H9 (cell line): ENCODE data around the gene TMTC2. TPM values are rescaled to one million over a fixed set of nuclear protein-coding genes. Genes with fewer than 3 reads are reported as not detected.

Experiments used
- DNase-seq: peaks from one replicate; pipeline ENCODE4 v3.0.0-alpha.2; 2017
- H2AFZ ChIP-seq: one replicate; pipeline ENCODE4 v1.6.1; 2013; ENCODE audit warnings: mild to moderate bottlenecking, low read length, control low read depth, moderate library complexity
- H2AK5ac ChIP-seq: 2 replicates; pipeline ENCODE4 v1.6.1; 2013; ENCODE audit warnings: low read length, control low read depth, mixed read lengths; ENCODE audit not compliant: insufficient read length
- H2BK120ac ChIP-seq: one replicate; pipeline ENCODE4 v1.6.1; 2013; ENCODE audit warnings: low read depth, mild to moderate bottlenecking, low read length, control low read depth, inconsistent platforms; ENCODE audit not compliant: poor library complexity, severe bottlenecking
- H2BK12ac ChIP-seq: 2 replicates; pipeline ENCODE4 v1.6.1; 2013; ENCODE audit warnings: low read length, control low read depth, mixed read lengths, low read depth; ENCODE audit not compliant: insufficient read length
- H2BK15ac ChIP-seq: 2 replicates; pipeline ENCODE4 v1.6.1; 2013; ENCODE audit warnings: low read depth, low read length, control low read depth
- H2BK20ac ChIP-seq: one replicate; pipeline ENCODE4 v1.6.1; 2013; ENCODE audit warnings: low read depth, mild to moderate bottlenecking, low read length, control low read depth, inconsistent platforms; ENCODE audit not compliant: poor library complexity, severe bottlenecking
- H2BK5ac ChIP-seq: 2 replicates; pipeline ENCODE4 v1.6.1; 2013; ENCODE audit warnings: low read length, control low read depth, mixed read lengths; ENCODE audit not compliant: insufficient read length
- H3K14ac ChIP-seq: 2 replicates; pipeline ENCODE4 v1.6.1; 2013; ENCODE audit warnings: low read length, control low read depth; ENCODE audit not compliant: insufficient read depth
- H3K18ac ChIP-seq: 2 replicates; pipeline ENCODE4 v1.6.1; 2013; ENCODE audit warnings: low read depth, mild to moderate bottlenecking, mixed read lengths, low read length, control low read depth; ENCODE audit not compliant: insufficient read length
- H3K23ac ChIP-seq: 2 replicates; pipeline ENCODE4 v1.6.1; 2013; ENCODE audit warnings: low read length, control low read depth, mixed read lengths, low read depth; ENCODE audit not compliant: insufficient read length
- H3K23me2 ChIP-seq: 2 replicates; pipeline ENCODE4 v1.6.1; 2013; ENCODE audit warnings: low read depth, mild to moderate bottlenecking, mixed read lengths, low read length, control low read depth; ENCODE audit not compliant: insufficient read length, poor library complexity, severe bottlenecking
- H3K27ac ChIP-seq: 2 replicates; pipeline ENCODE4 v1.5.1; 2013; ENCODE audit warnings: low read length, control low read depth, mixed read lengths, low read depth; ENCODE audit not compliant: insufficient read length
- H3K27me3 ChIP-seq: 2 replicates; pipeline ENCODE4 v1.6.1; 2013; ENCODE audit warnings: low read length, control low read depth, inconsistent platforms; ENCODE audit not compliant: insufficient read depth
- H3K4ac ChIP-seq: 2 replicates; pipeline ENCODE4 v1.6.1; 2013; ENCODE audit warnings: low read depth, mild to moderate bottlenecking, control low read depth, inconsistent platforms, low read length, moderate library complexity
- H3K4me1 ChIP-seq: 2 replicates; pipeline ENCODE4 v1.6.1; 2013; ENCODE audit warnings: low read length, control low read depth, inconsistent platforms; ENCODE audit not compliant: insufficient read depth
- H3K4me2 ChIP-seq: 2 replicates; pipeline ENCODE4 v1.6.1; 2013; ENCODE audit warnings: low read length, control low read depth, mixed read lengths; ENCODE audit not compliant: insufficient read length, insufficient read depth
- H3K56ac ChIP-seq: 2 replicates; pipeline ENCODE4 v1.6.1; 2013; ENCODE audit warnings: low read depth, mild to moderate bottlenecking, mixed read lengths, low read length, control low read depth; ENCODE audit not compliant: insufficient read length
- H3K79me1 ChIP-seq: 2 replicates; pipeline ENCODE4 v1.6.1; 2013; ENCODE audit warnings: low read depth, mild to moderate bottlenecking, moderate library complexity, low read length, control low read depth, inconsistent platforms; ENCODE audit not compliant: insufficient read depth, poor library complexity, severe bottlenecking
- H3K79me2 ChIP-seq: 2 replicates; pipeline ENCODE4 v1.6.1; 2013; ENCODE audit warnings: low read length, control low read depth, inconsistent platforms; ENCODE audit not compliant: insufficient read depth
- H3K9ac ChIP-seq: 2 replicates; pipeline ENCODE4 v1.6.1; 2013; ENCODE audit warnings: low read length, control low read depth, mixed read lengths; ENCODE audit not compliant: insufficient read length; ENCODE audit errors: extremely low read depth
- H3K9me3 ChIP-seq: one replicate; pipeline ENCODE4 v1.6.1; 2013; ENCODE audit warnings: low read depth, low read length, inconsistent platforms; ENCODE audit not compliant: control insufficient read depth
- H3T11ph ChIP-seq: one replicate; pipeline ENCODE4 v1.6.1; 2013; ENCODE audit warnings: mild to moderate bottlenecking, low read length, control low read depth, inconsistent platforms
- H4K20me1 ChIP-seq: one replicate; pipeline ENCODE4 v1.6.1; 2013; ENCODE audit not compliant: control insufficient read depth, insufficient read length, insufficient read depth
- H4K5ac ChIP-seq: 2 replicates; pipeline ENCODE4 v1.6.1; 2013; ENCODE audit warnings: low read depth, mild to moderate bottlenecking, mixed read lengths, low read length, control low read depth; ENCODE audit not compliant: insufficient read length
- H4K8ac ChIP-seq: replicated peaks from 2 replicates; pipeline ENCODE4 v1.6.1; 2013; ENCODE audit warnings: low read length, control low read depth, mixed read lengths, low read depth; ENCODE audit not compliant: insufficient read length
- H4K91ac ChIP-seq: 2 replicates; pipeline ENCODE4 v1.6.1; 2013; ENCODE audit warnings: low read depth, mild to moderate bottlenecking, moderate library complexity, mixed read lengths, low read length, control low read depth; ENCODE audit not compliant: insufficient read length
- H3K27ac Mint-ChIP-seq, 3 experiments: 2 replicates in 2 of 3; 3 replicates in 1 of 3; pipeline ENCODE4 v1.8.0; 2020 to 2021; ENCODE audit warnings: mixed read lengths in 3 of 3, mild to moderate bottlenecking in 1 of 3, moderate library complexity in 1 of 3
- H3K27me3 Mint-ChIP-seq: 2 replicates; pipeline ENCODE4 v1.8.0; 2021; ENCODE audit warnings: low read depth, mild to moderate bottlenecking, moderate library complexity, mixed read lengths
- H3K36me3 Mint-ChIP-seq, 3 experiments: 2 replicates in 2 of 3; 3 replicates in 1 of 3; pipeline ENCODE4 v1.8.0; 2020 to 2021; ENCODE audit warnings: low read depth in 3 of 3, mixed read lengths in 3 of 3; ENCODE audit not compliant: insufficient read depth in 1 of 3
- H3K4me1 Mint-ChIP-seq, 2 experiments: 2 replicates each; pipeline ENCODE4 v1.8.0; 2020; ENCODE audit warnings: mixed read lengths in 2 of 2
- H3K4me3 Mint-ChIP-seq, 2 experiments: 2 replicates in 1 of 2; 3 replicates in 1 of 2; pipeline ENCODE4 v1.8.0; 2020 to 2021; ENCODE audit warnings: mild to moderate bottlenecking in 2 of 2, mixed read lengths in 2 of 2, moderate library complexity in 1 of 2
- H3K9me3 Mint-ChIP-seq, 2 experiments: 2 replicates in 1 of 2; 3 replicates in 1 of 2; pipeline ENCODE4 v1.8.0; 2020; ENCODE audit warnings: mild to moderate bottlenecking in 2 of 2, mixed read lengths in 2 of 2, moderate library complexity in 1 of 2
- CTCF ChIP-seq: fragments of 200-600 bp; sonication (generic); conservative IDR thresholded peaks from 3 replicates; pipeline ENCODE4 v1.8.0; 2021; ENCODE audit warnings: antibody characterized with exemption, mild to moderate bottlenecking
- WGBS: extraction: QIAGEN DNeasy Blood & Tissue Kit; methylation state at CpG from one replicate; pipeline ENCODE4 v1.1.7; 2013; ENCODE audit warnings: missing lambda C conversion rate, low lambda C conversion rate, mixed read lengths; ENCODE audit not compliant: insufficient read length; ENCODE audit errors: extremely low coverage; 5-methylcytosine and 5-hydroxymethylcytosine counted together
- total RNA-seq: library from RNA; stranded (reverse); gene quantifications from 2 replicates; pipeline ENCODE4 v1.2.1, GENCODE V29; 2021

The TMTC2 gene
- total RNA-seq, 1 experiment from 2014 or later = 3.1 TPM

- Histone ChIP-seq H3K56ac (no peak overlapping the region), H4K91ac (no peak overlapping the region), H3K23me2 (no peaks in the 10 kb centered on the region), H3K79me2 (no peaks in the 10 kb centered on the region), H3K27ac (no peak overlapping the region), H2BK15ac (no peak overlapping the region), H3T11ph (no peak overlapping the region), H3K23ac (no peak overlapping the region), H2BK120ac (no peak overlapping the region), H3K4me2 (no peak overlapping the region), H2BK12ac (no peak overlapping the region), H3K4ac (no peak overlapping the region), H2AK5ac (no peak overlapping the region), H2BK5ac (no peak overlapping the region), H3K27me3 (no peaks in the 10 kb centered on the region), H3K14ac (no peak overlapping the region), H4K8ac (no peak overlapping the region), H3K9ac (no peak overlapping the region), H2AFZ (no peak overlapping the region), H3K79me1 (no peaks in the 10 kb centered on the region), H3K9me3 (no peaks in the 10 kb centered on the region), H2BK20ac (no peak overlapping the region), H4K20me1 (no peaks in the 10 kb centered on the region), H3K18ac (no peak overlapping the region), H3K4me1 (no peaks in the 10 kb centered on the region), H4K5ac (no peak overlapping the region)
- Mint-ChIP-seq H3K4me1 (no peaks in the 10 kb centered on the region), H3K9me3 (no peaks in the 10 kb centered on the region), H3K4me3 (no peak overlapping the region), H3K27me3 (no peaks in the 10 kb centered on the region), H3K36me3 (no peaks in the 10 kb centered on the region), H3K27ac (no peak overlapping the region)
- no peak for DNase-seq
- no CpG with 5 or more reads among the region's 2 CpGs for WGBS
- no peak for TF ChIP-seq CTCF
Observed at GRCh38 chr12:82937151-82937550, 250.4 kb downstream of the TMTC2 start.
